Left kidney (tissue), 2 donors: ENCODE measurements around the gene CATSPER3. TPM values are rescaled to one million over a fixed set of nuclear protein-coding genes. Genes with fewer than 3 reads are reported as not detected.

Experiments used
- DNase-seq: peaks from one replicate; pipeline ENCODE4 v3.0.0-alpha.2; 2013
- polyA plus RNA-seq: library from polyadenylated mRNA; unstranded; fragments of 120-200 nt; gene quantifications from one replicate; pipeline ENCODE4 v1.2.1, GENCODE V29; 2013; ENCODE audit not compliant: insufficient read length

The CATSPER3 gene
- polyA plus RNA-seq, 1 donor = 1.7 TPM

DNA sequence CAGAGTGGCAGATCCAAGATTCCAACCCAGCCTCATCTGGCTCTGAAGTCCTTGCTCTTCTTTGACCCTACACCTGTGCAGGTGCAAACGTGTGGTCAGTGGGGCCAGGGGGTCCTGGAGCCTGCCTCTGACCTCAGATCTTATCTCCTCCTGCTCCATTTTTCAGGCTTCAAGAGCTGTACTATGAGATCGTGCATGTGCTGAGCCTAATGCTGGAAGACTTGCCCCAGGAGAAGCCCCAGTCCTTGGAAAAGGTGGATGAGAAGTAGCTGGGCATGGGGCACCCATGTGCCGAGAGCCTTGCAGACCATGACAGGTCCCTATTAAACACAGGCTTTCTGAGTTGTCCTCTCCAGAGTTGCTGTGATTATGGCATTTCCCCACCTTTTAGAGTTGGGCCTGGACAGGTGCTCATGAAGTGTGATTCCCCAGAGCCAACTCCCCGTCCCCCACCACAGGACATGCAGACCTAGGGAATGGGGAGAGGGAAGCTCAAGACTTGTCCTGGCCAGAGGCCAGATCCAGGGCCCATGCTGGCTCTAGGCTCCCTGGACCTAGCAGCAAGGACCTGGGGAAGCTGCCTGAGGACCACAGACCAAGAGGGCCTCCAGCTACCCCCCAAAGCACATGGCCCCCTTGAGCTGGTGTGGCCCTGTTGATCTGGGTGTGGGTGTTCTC is 43.8 kb downstream of the CATSPER3 start:
- no peak for DNase-seq

- no peak for DNase-seq
Observed at GRCh38 chr5:135012033-135012588, 44.4 kb downstream of the CATSPER3 start.

GRCh38 chr5:135012951-135013391 is 45.3 kb downstream of the CATSPER3 start:
- DNase-seq = no peak

DNA sequence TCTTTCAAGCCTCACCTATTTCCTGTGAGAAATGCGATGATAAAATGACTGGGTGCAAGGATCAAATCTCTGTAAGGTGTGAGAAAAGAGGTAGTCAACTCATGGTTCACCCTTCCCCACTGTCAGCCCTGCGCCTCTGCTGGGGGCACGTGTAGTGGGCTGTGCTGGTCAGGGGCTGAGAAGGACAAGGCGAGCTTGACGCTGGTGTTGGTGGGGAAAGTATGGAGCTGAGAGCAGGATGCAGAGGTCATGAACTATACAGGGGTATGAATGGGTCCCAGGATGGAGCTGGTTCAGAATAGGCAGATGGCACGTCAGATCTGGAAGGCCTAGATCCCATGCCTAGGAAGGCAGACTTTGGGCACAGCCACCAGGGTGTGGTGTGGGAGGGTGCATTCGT is 45.7 kb downstream of the CATSPER3 start:
- no peak for DNase-seq

DNA sequence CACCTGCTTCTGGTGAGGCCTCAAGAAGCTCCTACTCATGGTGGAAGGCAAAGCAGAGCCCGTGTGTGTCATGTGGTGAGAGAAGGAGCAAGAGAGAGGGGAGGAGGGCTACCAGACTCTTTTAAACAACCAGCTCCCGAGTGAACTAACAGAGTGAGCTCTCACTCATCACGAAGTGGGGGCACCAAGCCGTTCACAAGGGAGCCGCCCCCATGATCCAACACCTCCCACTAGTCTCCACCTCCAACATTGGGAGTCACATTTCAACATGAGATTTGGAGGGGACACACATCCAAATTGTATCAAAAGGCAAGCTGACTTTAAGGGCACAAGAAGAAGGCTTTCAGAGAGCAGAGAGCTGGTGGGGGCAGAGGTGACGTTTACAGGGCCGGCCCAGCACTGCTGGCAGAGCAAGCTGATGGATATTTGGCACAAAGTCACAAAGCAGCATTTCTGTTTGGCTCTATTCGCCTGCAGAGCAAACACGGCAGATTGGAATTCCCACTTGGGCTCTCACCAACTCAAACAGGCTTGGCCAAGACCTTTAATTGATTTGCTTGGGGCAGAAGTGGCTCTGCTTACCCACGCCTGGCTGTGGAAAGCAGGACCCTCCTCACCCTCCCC is 46.4 kb downstream of the CATSPER3 start:
- DNase-seq = no peak

- no peak for DNase-seq
Observed at GRCh38 chr5:135015942-135016341, 48.2 kb downstream of the CATSPER3 start.

- DNase-seq = no peak
Observed at GRCh38 chr5:135016861-135017290, 49.2 kb downstream of the CATSPER3 start.

DNA sequence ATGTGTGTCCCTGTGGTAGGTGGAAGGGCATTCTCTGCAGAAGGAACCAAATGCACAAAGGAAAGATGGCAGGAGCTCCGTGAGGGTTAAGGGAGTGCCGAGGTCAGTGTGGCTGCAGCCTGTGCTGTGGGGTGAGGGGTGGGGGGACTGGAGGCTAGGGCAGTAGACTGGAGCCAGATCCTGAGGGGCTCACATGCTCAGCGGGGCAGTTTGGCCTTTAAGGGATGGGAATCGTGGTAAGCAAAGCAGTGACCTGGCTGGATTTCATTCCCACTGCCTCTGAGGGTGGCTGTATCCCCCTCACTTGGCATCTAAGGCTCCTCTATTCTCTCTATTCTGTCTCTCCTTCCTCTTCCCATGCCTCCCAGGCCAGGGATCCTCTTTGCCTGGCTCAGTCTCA is 50.8 kb downstream of the CATSPER3 start:
- DNase-seq = no peak

GRCh38 chr5:135019314-135019713 is 51.6 kb downstream of the CATSPER3 start:
- DNase-seq = no peak

GRCh38 chr5:135020111-135020895 is 52.6 kb downstream of the CATSPER3 start:
- DNase-seq = no peak

DNA sequence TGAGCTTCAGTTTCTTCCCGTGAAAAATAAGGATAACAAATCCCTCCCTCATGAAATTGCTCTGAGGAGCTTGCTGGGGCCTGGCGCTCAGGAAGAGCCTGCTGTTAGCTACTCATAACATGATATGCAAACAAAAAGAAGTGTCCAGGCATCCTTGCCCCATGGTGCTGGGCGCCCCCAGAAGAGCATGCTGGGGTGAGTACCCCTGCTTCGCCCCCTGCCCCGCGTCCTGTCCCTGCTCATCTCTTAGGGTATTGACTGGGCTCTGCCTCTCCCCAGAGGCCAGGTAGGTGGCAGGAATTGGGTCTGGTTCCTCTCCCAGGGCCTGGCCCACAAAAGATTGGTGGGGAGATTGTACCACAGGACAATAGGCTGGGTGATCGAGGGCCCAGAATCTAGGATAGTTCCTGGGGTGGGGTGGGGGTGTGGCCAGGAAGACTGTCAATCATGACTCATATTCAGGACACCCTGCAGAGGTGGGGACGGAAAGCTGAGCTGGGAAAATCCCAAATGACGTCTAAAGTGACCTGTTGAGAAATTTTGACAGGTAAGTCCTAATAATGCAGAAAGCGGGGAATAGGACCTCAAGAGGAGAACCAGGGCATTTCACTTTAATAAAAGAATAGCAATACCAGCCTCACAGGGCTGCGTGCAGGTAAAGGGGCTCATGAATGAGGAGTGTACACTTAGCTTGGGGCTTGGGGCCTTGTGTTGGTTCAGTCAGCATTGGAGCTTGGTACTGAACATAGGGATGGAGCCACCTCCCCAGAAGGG is 57.4 kb downstream of the CATSPER3 start:
- DNase-seq = no peak

DNA sequence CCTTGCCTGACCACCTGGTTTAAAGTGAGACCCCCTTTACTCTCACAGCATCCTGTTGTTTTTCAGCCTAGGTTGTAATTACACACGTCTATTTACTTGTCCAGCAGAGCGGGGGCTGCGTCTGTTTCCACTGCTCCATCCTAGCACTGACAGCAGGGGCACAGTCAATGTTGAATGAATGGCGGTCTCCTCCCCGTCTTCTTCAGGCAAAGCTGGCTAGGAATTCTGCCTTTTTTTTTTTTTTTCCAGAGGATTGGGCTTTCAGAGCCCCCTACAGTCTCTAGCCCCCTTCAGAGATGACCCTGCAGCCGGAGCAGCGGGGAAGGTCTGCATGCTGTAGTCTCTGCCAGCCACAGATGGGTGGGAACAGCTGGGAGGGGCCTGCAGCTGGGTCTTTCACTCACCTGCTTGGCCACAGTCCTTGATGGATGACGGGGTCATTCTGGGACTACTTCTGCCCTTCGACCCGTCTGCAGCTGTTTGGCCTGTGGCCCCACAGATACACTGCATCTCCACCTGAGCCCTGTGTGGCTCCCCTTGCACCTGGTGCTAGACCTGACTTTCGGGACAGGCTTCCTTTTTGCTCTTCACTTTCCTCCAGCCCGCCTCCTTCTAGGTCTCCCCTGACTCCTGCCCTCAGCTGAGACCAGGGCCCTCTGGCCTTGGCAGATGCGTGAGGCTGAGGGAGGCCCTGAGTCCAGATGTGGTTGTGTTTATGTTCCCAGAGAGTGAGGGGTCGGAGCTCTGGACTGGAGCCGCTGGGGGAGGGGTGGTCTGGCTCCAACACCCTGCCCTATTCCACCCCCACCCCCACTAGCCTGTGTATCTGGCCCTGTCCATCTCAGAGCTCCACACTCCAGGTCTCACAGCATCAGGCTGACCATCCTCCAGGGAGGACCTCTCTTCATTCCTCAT is 58.3 kb downstream of the CATSPER3 start:
- no peak for DNase-seq

DNA sequence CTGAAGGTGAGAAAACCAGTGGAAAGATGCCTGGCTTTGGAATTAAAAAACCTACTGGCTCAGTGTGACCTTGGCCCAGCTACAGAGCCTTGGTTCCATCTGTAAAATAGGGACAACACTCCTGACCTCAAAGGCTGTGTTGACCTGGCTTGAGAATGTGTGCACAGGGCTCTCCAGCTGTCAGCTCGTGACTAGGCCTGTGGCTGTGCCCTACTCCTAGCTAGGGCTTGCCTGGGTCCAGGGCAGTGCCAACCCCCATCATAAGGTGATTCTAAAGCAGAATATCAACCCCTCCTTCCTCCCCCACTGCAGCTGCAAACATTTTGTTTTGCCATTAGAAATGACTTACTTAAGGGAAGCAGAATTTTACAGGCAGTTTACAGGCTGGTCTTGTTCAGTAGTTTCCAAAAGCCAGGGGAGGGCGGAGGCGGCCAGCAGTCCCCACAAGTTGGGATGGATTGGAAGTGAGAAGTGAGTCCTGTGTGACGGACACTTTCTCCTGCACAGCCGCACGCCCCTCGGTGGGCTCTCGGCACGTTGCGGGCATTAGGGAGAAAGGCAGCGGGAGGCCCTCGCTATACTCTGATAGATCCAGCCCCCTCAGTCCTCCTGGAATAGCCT is 59.0 kb downstream of the CATSPER3 start:
- DNase-seq = no peak

DNA sequence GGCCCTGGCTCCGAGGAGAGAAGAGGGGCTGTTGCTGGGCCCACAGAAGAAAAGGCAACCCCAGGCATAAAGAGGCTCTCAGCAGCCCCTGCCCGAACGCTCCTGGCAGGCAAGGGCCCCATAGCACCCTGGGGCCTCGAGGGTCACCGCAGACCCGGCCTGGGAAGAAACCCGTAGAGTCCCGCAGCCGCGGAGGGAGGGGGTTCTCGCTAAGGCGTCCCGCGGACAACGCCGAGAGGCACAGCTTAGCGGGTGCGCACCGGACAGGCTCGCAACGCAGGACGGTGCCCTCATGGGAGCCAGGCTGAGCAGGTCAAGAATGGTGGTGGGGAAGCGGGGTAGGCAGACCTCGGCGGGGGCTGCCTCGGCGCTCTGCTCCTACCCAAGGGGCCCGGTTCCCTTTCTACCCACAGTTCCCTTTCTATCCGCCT is 59.6 kb downstream of the CATSPER3 start:
- DNase-seq = no peak

GRCh38 chr5:135027697-135028615 is 60.2 kb downstream of the CATSPER3 start:
- DNase-seq = no peak

DNA sequence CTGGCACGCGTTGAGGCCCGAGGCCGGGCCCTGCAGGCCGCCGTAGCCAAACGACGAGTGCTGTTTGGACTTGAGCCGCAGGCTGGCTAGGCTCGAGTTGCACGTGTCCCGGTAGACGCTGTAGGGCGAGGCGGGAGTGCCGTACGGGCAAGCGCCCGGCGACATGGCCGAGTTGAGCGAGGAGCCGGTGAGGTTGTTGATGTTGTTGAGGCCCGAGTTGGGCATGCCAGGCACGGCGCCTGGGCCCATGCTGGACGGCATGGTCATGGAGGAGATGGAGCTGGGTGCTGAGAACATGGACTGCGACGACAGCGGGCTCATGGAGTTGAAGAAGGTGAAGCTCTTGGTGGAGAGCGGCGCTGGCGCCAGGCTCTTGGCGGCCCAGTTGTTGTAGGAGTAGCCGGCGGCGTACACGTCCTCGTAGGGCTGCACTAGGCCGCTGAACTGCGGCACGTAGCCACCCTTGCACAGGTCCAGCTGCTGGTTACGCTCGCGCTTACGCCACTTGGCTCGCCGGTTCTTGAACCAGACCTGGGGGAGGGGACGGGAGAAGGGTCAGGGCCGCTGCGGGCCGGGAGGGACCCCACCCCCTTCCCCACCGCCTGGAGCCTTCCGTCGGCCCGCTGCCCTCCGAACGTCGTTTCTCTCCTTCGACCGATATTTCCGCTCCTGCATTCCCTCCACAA is 61.2 kb downstream of the CATSPER3 start:
- no peak for DNase-seq

- no peak for DNase-seq
Observed at GRCh38 chr5:135029477-135030122, 61.9 kb downstream of the CATSPER3 start.
